Naive thymus-derived CD4-positive, alpha-beta T cell (primary cell): ENCODE data around the gene TAGLN. TPM values are rescaled to one million over a fixed set of nuclear protein-coding genes. Genes with fewer than 3 reads are reported as not detected.
"Not testable (repeated sequence)": the region's sequence is repeated elsewhere in the genome, so short reads cannot be mapped to it uniquely, and the experiment has no call there.

Experiments used
- ATAC-seq: fragments of 150-1000 bp; cut with Tn5 transposase; 2 replicates; pipeline ENCODE4 v1.10.0; 2021; ENCODE audit warnings: mild to moderate bottlenecking, moderate library complexity
- CTCF ChIA-PET: fragments of 350-600 bp; sonication (Branson Sonifier 250); formaldehyde crosslinking; loops from one replicate; lab custom pipeline; 2021; ENCODE audit warnings: antibody characterized with exemption; lab: Charles Lee
- POLR2A ChIA-PET: fragments of 350-600 bp; sonication (Branson Sonifier 250); formaldehyde crosslinking; loops from one replicate; lab custom pipeline; 2021; ENCODE audit warnings: antibody characterized with exemption, inconsistent platforms; lab: Charles Lee
- DNase-seq, 9 donors: peaks; one replicate each; pipeline versions ENCODE4 v3.0.0 to v3.0.0-alpha.2; 2020 to 2022; ENCODE audit warnings: mixed read lengths in 1 of 9
- H3K27ac ChIP-seq: one replicate; pipeline ENCODE4 v1.7.0; 2013; ENCODE audit warnings: mild to moderate bottlenecking, low read depth, low read length, moderate library complexity
- H3K27me3 ChIP-seq, 2 donors: one replicate each; pipeline ENCODE4 v1.7.0; 2013; ENCODE audit warnings: low read length in 2 of 2, mild to moderate bottlenecking in 2 of 2, moderate library complexity in 2 of 2; ENCODE audit not compliant: control insufficient read depth in 2 of 2, insufficient read depth in 2 of 2
- H3K36me3 ChIP-seq, 3 experiments: 1 replicate in 2 of 3; 2 replicates in 1 of 3; pipeline ENCODE4 v1.7.0; 2013; ENCODE audit warnings: low read length in 3 of 3, mild to moderate bottlenecking in 3 of 3, moderate library complexity in 1 of 3; ENCODE audit not compliant: insufficient read depth in 3 of 3, control insufficient read depth in 2 of 3
- H3K4me1 ChIP-seq, 2 donors: one replicate each; pipeline ENCODE4 v1.7.0; 2013; ENCODE audit warnings: low read length in 2 of 2, mild to moderate bottlenecking in 2 of 2, moderate library complexity in 1 of 2; ENCODE audit not compliant: control insufficient read depth in 2 of 2, insufficient read depth in 2 of 2
- H3K4me3 ChIP-seq: 2 replicates; pipeline ENCODE4 v1.7.0; 2013; ENCODE audit warnings: mild to moderate bottlenecking, low read length
- H3K9me3 ChIP-seq, 3 experiments: 1 replicate in 2 of 3; 2 replicates in 1 of 3; pipeline ENCODE4 v1.7.0; 2013; ENCODE audit warnings: low read length in 3 of 3; ENCODE audit not compliant: control insufficient read depth in 2 of 3
- H3K27ac Mint-ChIP-seq, 9 donors: one replicate each; pipeline ENCODE4 v1.8.0; 2020 to 2022; ENCODE audit warnings: mixed read lengths in 9 of 9, mild to moderate bottlenecking in 8 of 9, moderate library complexity in 5 of 9, inconsistent platforms in 2 of 9
- H3K27me3 Mint-ChIP-seq, 5 donors: one replicate each; pipeline ENCODE4 v1.8.0; 2021 to 2022; ENCODE audit warnings: mixed read lengths in 5 of 5, mild to moderate bottlenecking in 1 of 5
- H3K36me3 Mint-ChIP-seq, 5 donors: one replicate each; pipeline ENCODE4 v1.8.0; 2020 to 2022; ENCODE audit warnings: mixed read lengths in 5 of 5, mild to moderate bottlenecking in 3 of 5, inconsistent platforms in 1 of 5
- H3K4me1 Mint-ChIP-seq, 7 donors: one replicate each; pipeline ENCODE4 v1.8.0; 2020 to 2022; ENCODE audit warnings: mixed read lengths in 7 of 7, mild to moderate bottlenecking in 3 of 7, inconsistent platforms in 1 of 7
- H3K4me3 Mint-ChIP-seq, 10 donors: one replicate each; pipeline ENCODE4 v1.8.0; 2020 to 2022; ENCODE audit warnings: mild to moderate bottlenecking in 10 of 10, mixed read lengths in 10 of 10, moderate library complexity in 6 of 10, inconsistent platforms in 2 of 10
- H3K9me3 Mint-ChIP-seq, 11 donors: one replicate each; pipeline ENCODE4 v1.8.0; 2020 to 2022; ENCODE audit warnings: mixed read lengths in 11 of 11, mild to moderate bottlenecking in 4 of 11, inconsistent platforms in 1 of 11, moderate library complexity in 1 of 11
- intact Hi-C, 2 donors: fragments of 100-400 bp; cut with micrococcal nuclease; formaldehyde crosslinking; loops; one replicate each; pipeline ENCODE4 v1.15.1; 2023
- polyA plus RNA-seq, 2 donors: library from polyadenylated mRNA; unstranded; fragments of 300-500 nt; fragmentation: Illumina TruSeq; gene quantifications; one replicate each; pipeline ENCODE4 v1.2.3, GENCODE V29; 2021
- total RNA-seq, 6 experiments: library from RNA in 5 of 6; stranded (reverse) in 5 of 6; gene quantifications; 1 replicate in 5 of 6; 2 replicates in 1 of 6; pipeline ENCODE4 v1.2.3 and lab custom pipeline; 2021 to 2026

Gene TAGLN
- total and polyA plus RNA-seq, 7 experiments from 2014 or later = 0.32 to 28.0 (median 13.7) TPM

GRCh38 chr11:117183178-117183577, 16.0 kb upstream of the TAGLN start:
- intact Hi-C loops, ATAC-seq, H3K4me3 ChIP-seq, H3K9me3 ChIP-seq, H3K27ac ChIP-seq, H3K36me3 Mint-ChIP-seq, H3K27me3 Mint-ChIP-seq, H3K9me3 Mint-ChIP-seq, H3K4me3 Mint-ChIP-seq, H3K27me3 ChIP-seq: not testable (repeated sequence)
- Mint-ChIP-seq H3K4me1 (peaks cover 20 to 36% (median 24%) of the 10 kb centered on the region in 7 donors), H3K27ac (peak overlapping the region in 1 of 9 donors; percentile 4)
- peak in 1 of 9 donors; percentile 10 for DNase-seq
- Histone ChIP-seq H3K4me1 (peaks cover 9 to 20% of the 10 kb centered on the region in 2 donors), H3K36me3 (peaks cover 0 to 32% (median 0%) of the 10 kb centered on the region in 3 experiments)
- CTCF ChIA-PET = interaction anchor here (1.5 kb wide), 1 partner anchor 44 kb away, joined by 4 read pairs; no protein-coding TSS in a partner anchor
- POLR2A ChIA-PET = interaction anchor here (1.2 kb wide), 1 partner anchor 19 kb away, joined by 4 read pairs; no protein-coding TSS in a partner anchor

- Mint-ChIP-seq H3K4me1 (peaks cover 19 to 35% (median 20%) of the 10 kb centered on the region in 7 donors), H3K27ac (peak overlapping the region in 3 of 9 donors; percentile 4 to 31 (median 24)), H3K27me3 (no peaks in the 10 kb centered on the region), H3K36me3 (peaks cover 0 to 4% (median 0%) of the 10 kb centered on the region in 5 donors), H3K4me3 (no peak overlapping the region), H3K9me3 (no peaks in the 10 kb centered on the region)
- Histone ChIP-seq H3K36me3 (peaks cover 0 to 39% (median under 1%) of the 10 kb centered on the region in 3 experiments), H3K27ac (no peak overlapping the region), H3K9me3 (no peaks in the 10 kb centered on the region), H3K4me3 (no peak overlapping the region), H3K27me3 (no peaks in the 10 kb centered on the region), H3K4me1 (peaks cover 6 to 19% of the 10 kb centered on the region in 2 donors)
- DNase-seq (peak in 1 of 9 donors; percentile 13), ATAC-seq (no peak)
- ChIA-PET CTCF (interaction anchor here (0.7 to 1.5 kb wide), 2 partner anchors 43 to 333 kb away, joined by 4 read pairs; no protein-coding TSS in a partner anchor), POLR2A (interaction anchor here (0.6 to 1.2 kb wide), 3 partner anchors 16 to 27 kb away, joined by 3 to 4 read pairs (median 3); no protein-coding TSS in a partner anchor)
- intact Hi-C loops = no loop called here
Measured at GRCh38 chr11:117183724-117184349, 15.3 kb upstream of the TAGLN start.

- Mint-ChIP-seq H3K4me3 (peak overlapping the region in 1 of 10 donors; percentile 26), H3K27me3 (no peaks in the 10 kb centered on the region), H3K36me3 (peaks cover 0 to 4% (median 0%) of the 10 kb centered on the region in 5 donors), H3K4me1 (peaks cover 3 to 20% (median 6%) of the 10 kb centered on the region in 7 donors), H3K9me3 (no peaks in the 10 kb centered on the region), H3K27ac (peak overlapping the region in 4 of 9 donors; percentile 21 to 55 (median 37))
- H3K4me3 ChIP-seq = no peak overlapping the region
- no peaks in the 10 kb centered on the region for H3K27me3 ChIP-seq
- no peaks in the 10 kb centered on the region for H3K9me3 ChIP-seq
- no peak overlapping the region for H3K27ac ChIP-seq
- ChIA-PET CTCF (no interaction called here), POLR2A (interaction anchor here (1.0 kb wide), 1 partner anchor 16 kb away, joined by 3 read pairs; no protein-coding TSS in a partner anchor)
- peaks cover 3% of the 10 kb centered on the region in 2 donors for H3K4me1 ChIP-seq
- H3K36me3 ChIP-seq = peaks cover 0 to 56% (median 3%) of the 10 kb centered on the region in 3 experiments
- ATAC-seq (peak; percentile 55), DNase-seq (no peak)
- intact Hi-C loops = no loop called here
Measured at GRCh38 chr11:117185736-117186430, 13.3 kb upstream of the TAGLN start.

- Histone ChIP-seq H3K4me3 (no peak overlapping the region), H3K36me3 (peaks cover 0 to 56% (median 3%) of the 10 kb centered on the region in 3 experiments), H3K27ac (no peak overlapping the region), H3K27me3 (no peaks in the 10 kb centered on the region), H3K4me1 (no peaks in the 10 kb centered on the region), H3K9me3 (no peaks in the 10 kb centered on the region)
- peaks cover 0 to 4% (median 0%) of the 10 kb centered on the region in 5 donors for H3K36me3 Mint-ChIP-seq
- peaks cover 0 to 16% (median 1%) of the 10 kb centered on the region in 7 donors for H3K4me1 Mint-ChIP-seq
- no peak for DNase-seq
- ChIA-PET CTCF (no interaction called here), POLR2A (no interaction called here)
- peak overlapping the region in 2 of 9 donors; percentile 28 to 55 for H3K27ac Mint-ChIP-seq
- intact Hi-C loops = no loop called here
- H3K9me3 Mint-ChIP-seq = no peaks in the 10 kb centered on the region
- no peaks in the 10 kb centered on the region for H3K27me3 Mint-ChIP-seq
- H3K4me3 Mint-ChIP-seq = no peak overlapping the region
- ATAC-seq = no peak
Measured at GRCh38 chr11:117186431-117186761, 12.8 kb upstream of the TAGLN start.

GRCh38 chr11:117187007-117187406, 12.2 kb upstream of the TAGLN start:
- Mint-ChIP-seq H3K27ac (peak overlapping the region in 4 of 9 donors; percentile 18 to 83 (median 52)), H3K4me1 (peaks cover 0 to 20% (median 0%) of the 10 kb centered on the region in 7 donors)
- H3K27ac ChIP-seq = no peak overlapping the region

GRCh38 chr11:117187428-117187798, 11.8 kb upstream of the TAGLN start:
- Mint-ChIP-seq H3K4me1 (peaks cover 0 to 22% (median 3%) of the 10 kb centered on the region in 7 donors), H3K4me3 (no peak overlapping the region), H3K27me3 (no peaks in the 10 kb centered on the region), H3K27ac (peak overlapping the region in 4 of 9 donors; percentile 18 to 83 (median 52)), H3K9me3 (no peaks in the 10 kb centered on the region), H3K36me3 (peaks cover 0 to 4% (median 3%) of the 10 kb centered on the region in 5 donors)
- intact Hi-C loops = no loop called here
- no peaks in the 10 kb centered on the region for H3K9me3 ChIP-seq
- H3K27me3 ChIP-seq = no peaks in the 10 kb centered on the region
- H3K36me3 ChIP-seq = peaks cover 0 to 55% (median 3%) of the 10 kb centered on the region in 3 experiments
- DNase-seq (no peak), ATAC-seq (no peak)
- no peak overlapping the region for H3K4me3 ChIP-seq
- no peak overlapping the region for H3K27ac ChIP-seq
- POLR2A ChIA-PET = no interaction called here
- CTCF ChIA-PET = no interaction called here
- no peaks in the 10 kb centered on the region for H3K4me1 ChIP-seq

More at GRCh38 chr11:117187007-117187406, 12.2 kb upstream of the TAGLN start:
- no peaks in the 10 kb centered on the region for H3K9me3 Mint-ChIP-seq
- no peak overlapping the region for H3K4me3 Mint-ChIP-seq
- no peak overlapping the region for H3K4me3 ChIP-seq
- H3K27me3 Mint-ChIP-seq = no peaks in the 10 kb centered on the region
- peaks cover 0 to 55% (median 3%) of the 10 kb centered on the region in 3 experiments for H3K36me3 ChIP-seq
- intact Hi-C loops = no loop called here
- H3K27me3 ChIP-seq = no peaks in the 10 kb centered on the region
- DNase-seq (peak in 1 of 9 donors; percentile 3), ATAC-seq (no peak)
- ChIA-PET POLR2A (no interaction called here), CTCF (no interaction called here)
- H3K36me3 Mint-ChIP-seq = peaks cover 0 to 4% (median 3%) of the 10 kb centered on the region in 5 donors
- H3K4me1 ChIP-seq = no peaks in the 10 kb centered on the region
- no peaks in the 10 kb centered on the region for H3K9me3 ChIP-seq
